CD4-positive, alpha-beta memory T cell (primary cell): ENCODE measurements around the gene TMPRSS11D. TPM values are rescaled to one million over a fixed set of nuclear protein-coding genes. Genes with fewer than 3 reads are reported as not detected.

Experiments used
- CTCF ChIA-PET: fragments of 350-600 bp; sonication (Branson Sonifier 250); formaldehyde crosslinking; loops from one replicate; lab custom pipeline; 2021; ENCODE audit warnings: inconsistent platforms; ENCODE audit not compliant: partially characterized antibody; lab: Charles Lee
- POLR2A ChIA-PET: fragments of 350-600 bp; sonication (Branson Sonifier 250); formaldehyde crosslinking; loops from one replicate; lab custom pipeline; 2021; ENCODE audit not compliant: partially characterized antibody; lab: Charles Lee
- DNase-seq, 5 donors: peaks; one replicate each; pipeline versions ENCODE4 v3.0.0 to v3.0.0-alpha.2; 2020 to 2022; ENCODE audit warnings: mixed read lengths in 1 of 5
- H3K27ac ChIP-seq: one replicate; pipeline ENCODE4 v1.7.0; 2013; ENCODE audit warnings: low read depth, low read length
- H3K27me3 ChIP-seq: 2 replicates; pipeline ENCODE4 v1.7.0; 2013; ENCODE audit warnings: mild to moderate bottlenecking, low read length, moderate library complexity; ENCODE audit not compliant: insufficient read depth
- H3K36me3 ChIP-seq: 2 replicates; pipeline ENCODE4 v1.7.0; 2013; ENCODE audit warnings: mild to moderate bottlenecking, low read length, moderate library complexity; ENCODE audit not compliant: insufficient read depth
- H3K4me1 ChIP-seq: 2 replicates; pipeline ENCODE4 v1.7.0; 2013; ENCODE audit warnings: mild to moderate bottlenecking, low read length, moderate library complexity; ENCODE audit not compliant: insufficient read depth
- H3K4me3 ChIP-seq, 2 donors: one replicate each; pipeline ENCODE4 v1.7.0; 2013; ENCODE audit warnings: low read length in 2 of 2, mild to moderate bottlenecking in 1 of 2
- H3K9me3 ChIP-seq, 2 donors: one replicate each; pipeline ENCODE4 v1.7.0; 2013; ENCODE audit warnings: low read length in 2 of 2, control low read depth in 1 of 2; ENCODE audit not compliant: control insufficient read depth in 1 of 2
- H3K27ac Mint-ChIP-seq, 7 donors: one replicate each; pipeline ENCODE4 v1.8.0; 2020 to 2021; ENCODE audit warnings: mixed read lengths in 7 of 7, mild to moderate bottlenecking in 6 of 7, inconsistent platforms in 3 of 7, moderate library complexity in 3 of 7
- H3K27me3 Mint-ChIP-seq, 2 donors: one replicate each; pipeline ENCODE4 v1.8.0; 2020 to 2021; ENCODE audit warnings: mixed read lengths in 2 of 2
- H3K36me3 Mint-ChIP-seq, 2 donors: one replicate each; pipeline ENCODE4 v1.8.0; 2020 to 2021; ENCODE audit warnings: mixed read lengths in 2 of 2, inconsistent platforms in 1 of 2, mild to moderate bottlenecking in 1 of 2
- H3K4me1 Mint-ChIP-seq, 4 donors: one replicate each; pipeline ENCODE4 v1.8.0; 2020 to 2021; ENCODE audit warnings: mixed read lengths in 4 of 4, mild to moderate bottlenecking in 1 of 4
- H3K4me3 Mint-ChIP-seq, 8 donors: one replicate each; pipeline ENCODE4 v1.8.0; 2020 to 2021; ENCODE audit warnings: mixed read lengths in 8 of 8, mild to moderate bottlenecking in 7 of 8, moderate library complexity in 6 of 8, inconsistent platforms in 3 of 8
- H3K9me3 Mint-ChIP-seq, 8 donors: one replicate each; pipeline ENCODE4 v1.8.0; 2020 to 2021; ENCODE audit warnings: mixed read lengths in 8 of 8, mild to moderate bottlenecking in 5 of 8, inconsistent platforms in 3 of 8, moderate library complexity in 1 of 8
- intact Hi-C: fragments of 100-400 bp; cut with micrococcal nuclease; formaldehyde crosslinking; loops from one replicate; pipeline ENCODE4 v1.15.1; 2023
- polyA plus RNA-seq, 2 donors: library from polyadenylated mRNA; unstranded; fragments of 300-500 nt; fragmentation: Illumina TruSeq; gene quantifications; one replicate each; pipeline ENCODE4 v1.2.3, GENCODE V29; 2021
- total RNA-seq, 2 experiments: library from RNA; stranded (reverse); gene quantifications; one replicate each; pipeline ENCODE4 v1.2.3, GENCODE V29; 2021

Gene TMPRSS11D
- total and polyA plus RNA-seq, 4 experiments from 2014 or later: not detected

- H3K4me3 ChIP-seq: no peak overlapping the region
- no peaks in the 10 kb centered on the region for H3K4me1 ChIP-seq
- H3K4me1 Mint-ChIP-seq: no peaks in the 10 kb centered on the region
- no peak overlapping the region for H3K27ac Mint-ChIP-seq
- no peaks in the 10 kb centered on the region for H3K9me3 ChIP-seq
- intact Hi-C loops: no loop called here
- no peaks in the 10 kb centered on the region for H3K27me3 ChIP-seq
- no peaks in the 10 kb centered on the region for H3K27me3 Mint-ChIP-seq
- no peak for DNase-seq
- no peaks in the 10 kb centered on the region for H3K9me3 Mint-ChIP-seq
- H3K36me3 Mint-ChIP-seq: peaks cover 0 to 5% of the 10 kb centered on the region in 2 donors
- H3K27ac ChIP-seq: no peak overlapping the region
- POLR2A ChIA-PET: no interaction called here
- H3K4me3 Mint-ChIP-seq: no peak overlapping the region
- H3K36me3 ChIP-seq: no peaks in the 10 kb centered on the region
- CTCF ChIA-PET: no interaction called here
Observed at GRCh38 chr4:67779631-67780030, 104.2 kb downstream of the TMPRSS11D start.

GRCh38 chr4:67776746-67777145 is 107.1 kb downstream of the TMPRSS11D start:
- no peak overlapping the region for H3K4me3 ChIP-seq
- Mint-ChIP-seq H3K27me3 (peaks cover 0 to 2% of the 10 kb centered on the region in 2 donors), H3K4me1 (no peaks in the 10 kb centered on the region), H3K9me3 (no peaks in the 10 kb centered on the region), H3K36me3 (peaks cover 0 to 3% of the 10 kb centered on the region in 2 donors), H3K4me3 (no peak overlapping the region), H3K27ac (no peak overlapping the region)
- no peaks in the 10 kb centered on the region for H3K9me3 ChIP-seq
- H3K36me3 ChIP-seq: no peaks in the 10 kb centered on the region
- DNase-seq: no peak
- CTCF ChIA-PET: no interaction called here
- intact Hi-C loops: no loop called here
- POLR2A ChIA-PET: no interaction called here
- no peak overlapping the region for H3K27ac ChIP-seq
- no peaks in the 10 kb centered on the region for H3K4me1 ChIP-seq
- H3K27me3 ChIP-seq: no peaks in the 10 kb centered on the region

Other genes starting within 250 kb of the TMPRSS11D start
- gene UBA6, start 182.8 kb downstream of the TMPRSS11D start, total RNA-seq: 10 to 100 TPM; 55.1 to 55.8 TPM
- 10 to 100 TPM; 14.2 to 29.4 TPM for gene UBA6, start 182.8 kb downstream of the TMPRSS11D start, polyA plus RNA-seq
- not detected for gene GNRHR, start 129.6 kb downstream of the TMPRSS11D start, total RNA-seq
- gene GNRHR, start 129.6 kb downstream of the TMPRSS11D start, polyA plus RNA-seq: not detected
- not detected for gene TMPRSS11A, start 79.5 kb upstream of the TMPRSS11D start, total RNA-seq
- not detected for gene TMPRSS11A, start 79.5 kb upstream of the TMPRSS11D start, polyA plus RNA-seq
- gene TMPRSS11F, start 245.9 kb upstream of the TMPRSS11D start, total RNA-seq: not detected
- gene TMPRSS11F, start 245.9 kb upstream of the TMPRSS11D start, polyA plus RNA-seq: not detected